ENCODE measurements around the gene BBS9. TPM values are rescaled to one million over a fixed set of nuclear protein-coding genes. Genes with fewer than 3 reads are reported as not detected.

BBS9 gene
- total RNA-seq, 6 experiments from 2014 or later: 3.0 to 8.0 (median 6.6) TPM

DNA sequence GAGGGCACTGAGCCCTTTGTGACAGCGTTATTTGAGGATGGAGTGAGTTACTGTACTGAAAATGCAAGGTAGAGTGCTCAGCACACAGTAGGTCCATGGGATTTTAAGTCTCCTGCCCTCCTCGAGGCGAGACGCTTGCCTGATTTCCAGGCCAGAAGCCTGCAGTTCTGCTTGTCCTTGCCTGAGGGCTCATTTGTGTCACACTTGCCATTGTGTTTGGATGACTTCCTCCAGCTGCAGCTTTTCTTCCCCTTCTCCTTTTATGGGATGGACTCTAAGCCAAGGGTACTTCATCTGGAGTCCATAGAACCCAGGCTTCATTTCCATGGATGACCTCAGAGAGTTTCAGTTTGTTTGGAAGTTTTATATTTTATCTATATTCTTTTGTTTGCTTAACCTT lies 471.7 kb downstream of the BBS9 start:
- 100% methylated on average over 1 of the region's 4 CpGs for WGBS (ENCODE audit: insufficient coverage, low coverage, low lambda C conversion rate, missing lambda C conversion rate)
- H3K9me3 ChIP-seq: no peaks in the 10 kb centered on the region
- no peaks in the 10 kb centered on the region for H3K36me3 ChIP-seq
- H3K4me1 ChIP-seq: no peaks in the 10 kb centered on the region
- no peak overlapping the region for H3K4me3 ChIP-seq
- ATAC-seq (no peak), DNase-seq (no peak)
- TF ChIP-seq, protein P1, sequence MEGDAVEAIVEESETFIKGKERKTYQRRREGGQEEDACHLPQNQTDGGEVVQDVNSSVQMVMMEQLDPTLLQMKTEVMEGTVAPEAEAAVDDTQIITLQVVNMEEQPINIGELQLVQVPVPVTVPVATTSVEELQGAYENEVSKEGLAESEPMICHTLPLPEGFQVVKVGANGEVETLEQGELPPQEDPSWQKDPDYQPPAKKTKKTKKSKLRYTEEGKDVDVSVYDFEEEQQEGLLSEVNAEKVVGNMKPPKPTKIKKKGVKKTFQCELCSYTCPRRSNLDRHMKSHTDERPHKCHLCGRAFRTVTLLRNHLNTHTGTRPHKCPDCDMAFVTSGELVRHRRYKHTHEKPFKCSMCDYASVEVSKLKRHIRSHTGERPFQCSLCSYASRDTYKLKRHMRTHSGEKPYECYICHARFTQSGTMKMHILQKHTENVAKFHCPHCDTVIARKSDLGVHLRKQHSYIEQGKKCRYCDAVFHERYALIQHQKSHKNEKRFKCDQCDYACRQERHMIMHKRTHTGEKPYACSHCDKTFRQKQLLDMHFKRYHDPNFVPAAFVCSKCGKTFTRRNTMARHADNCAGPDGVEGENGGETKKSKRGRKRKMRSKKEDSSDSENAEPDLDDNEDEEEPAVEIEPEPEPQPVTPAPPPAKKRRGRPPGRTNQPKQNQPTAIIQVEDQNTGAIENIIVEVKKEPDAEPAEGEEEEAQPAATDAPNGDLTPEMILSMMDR (IDR thresholded peaks at IDR 0.05): no peak
- TF ChIP-seq POLR2A (IDR thresholded peaks at IDR 0.05): no peak
- H3K27me3 ChIP-seq: no peaks in the 10 kb centered on the region
- intact Hi-C loops (cut with DNase I): no loop called here
- no peak overlapping the region for H3K27ac ChIP-seq

DNA sequence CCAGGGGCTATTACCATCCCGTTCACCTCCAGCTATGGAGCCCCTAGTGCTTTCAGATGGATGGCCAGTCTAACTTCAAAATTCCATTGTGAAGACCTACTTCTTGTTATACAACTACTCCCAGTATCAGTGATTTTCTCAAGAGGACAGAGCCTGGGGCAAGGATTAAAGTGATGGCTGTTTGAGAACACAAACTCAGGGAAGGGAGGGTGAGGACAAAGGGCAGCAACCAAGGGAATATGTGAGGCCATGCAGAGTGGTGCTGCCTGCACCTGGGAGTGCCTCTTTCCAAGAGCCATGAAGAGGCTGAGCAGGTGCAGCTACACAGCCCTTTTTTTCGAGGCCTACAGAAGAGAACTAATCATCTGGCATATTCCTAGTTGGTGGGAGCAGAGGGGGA lies 472.5 kb downstream of the BBS9 start:
- DNase-seq (no peak), ATAC-seq (no peak)
- H3K27ac ChIP-seq: no peak overlapping the region
- TF ChIP-seq, protein P1 (IDR thresholded peaks at IDR 0.05): no peak
- no peak for TF ChIP-seq POLR2A (IDR thresholded peaks at IDR 0.05)
- no peak overlapping the region for H3K4me3 ChIP-seq
- no peaks in the 10 kb centered on the region for H3K9me3 ChIP-seq
- WGBS (ENCODE audit: insufficient coverage, low coverage, low lambda C conversion rate, missing lambda C conversion rate): no CpG with 5 or more reads among the region's 2 CpGs
- H3K4me1 ChIP-seq: no peaks in the 10 kb centered on the region
- intact Hi-C loops (cut with DNase I): no loop called here
- H3K36me3 ChIP-seq: no peaks in the 10 kb centered on the region
- H3K27me3 ChIP-seq: no peaks in the 10 kb centered on the region

DNA sequence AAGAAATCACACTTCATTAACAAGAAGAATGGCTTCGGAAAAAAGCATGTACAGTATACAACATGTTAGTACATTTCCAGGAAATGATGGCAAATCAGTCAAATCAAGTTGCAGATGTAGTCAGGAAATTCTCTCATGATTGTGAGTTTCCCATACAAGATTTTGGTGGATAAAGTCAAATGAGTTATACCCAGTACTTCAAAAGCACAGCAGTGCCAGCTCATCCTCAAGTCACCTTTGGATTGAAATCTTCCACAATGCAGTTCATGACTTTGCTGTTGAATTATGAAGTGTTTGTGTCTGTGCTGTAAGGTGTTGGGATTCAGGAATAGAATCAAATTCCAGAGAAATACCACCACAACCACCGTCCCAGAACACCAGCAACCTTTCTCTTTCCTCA lies 474.7 kb downstream of the BBS9 start:
- intact Hi-C loops (cut with DNase I): no loop called here
- H3K36me3 ChIP-seq: no peaks in the 10 kb centered on the region
- H3K4me3 ChIP-seq: no peak overlapping the region
- no peak for DNase-seq
- H3K4me1 ChIP-seq: no peaks in the 10 kb centered on the region
- 61% methylated on average over 2 of the region's 2 CpGs for WGBS (ENCODE audit: insufficient coverage, low coverage, low lambda C conversion rate, missing lambda C conversion rate)
- no peak for ATAC-seq
- no peaks in the 10 kb centered on the region for H3K27me3 ChIP-seq
- H3K27ac ChIP-seq: no peak overlapping the region
- TF ChIP-seq, protein P1 (IDR thresholded peaks at IDR 0.05): no peak
- no peak for TF ChIP-seq POLR2A (IDR thresholded peaks at IDR 0.05)
- no peaks in the 10 kb centered on the region for H3K9me3 ChIP-seq

DNA sequence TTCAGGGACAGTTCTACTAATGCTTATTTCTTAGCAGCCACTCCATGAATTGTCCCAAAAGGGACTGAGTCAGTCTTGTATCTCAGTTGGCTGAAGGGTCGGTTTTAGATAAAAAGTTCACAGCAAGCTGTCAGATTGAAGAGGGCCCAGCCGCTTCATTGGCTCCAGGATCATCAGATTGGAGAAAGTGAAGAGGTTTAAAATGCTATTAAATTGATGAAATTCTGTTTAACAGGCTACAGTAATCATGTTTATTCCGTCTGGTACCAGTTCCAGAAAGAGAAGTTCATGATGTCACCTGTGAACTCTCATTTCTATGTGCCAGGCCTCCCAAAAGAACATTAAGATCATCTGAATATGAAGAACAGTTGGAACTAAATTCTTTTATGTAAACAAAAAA lies 481.6 kb downstream of the BBS9 start:
- no peak overlapping the region for H3K4me3 ChIP-seq
- no peaks in the 10 kb centered on the region for H3K4me1 ChIP-seq
- H3K9me3 ChIP-seq: no peaks in the 10 kb centered on the region
- H3K27ac ChIP-seq: no peak overlapping the region
- no peak for ATAC-seq
- TF ChIP-seq, protein P1 (IDR thresholded peaks at IDR 0.05): no peak
- no peak for TF ChIP-seq POLR2A (IDR thresholded peaks at IDR 0.05)
- intact Hi-C loops (cut with DNase I): no loop called here
- DNase-seq: no peak
- H3K36me3 ChIP-seq: no peaks in the 10 kb centered on the region
- no peaks in the 10 kb centered on the region for H3K27me3 ChIP-seq
- 74% methylated on average over 3 of the region's 3 CpGs for WGBS (ENCODE audit: insufficient coverage, low coverage, low lambda C conversion rate, missing lambda C conversion rate)

DNA sequence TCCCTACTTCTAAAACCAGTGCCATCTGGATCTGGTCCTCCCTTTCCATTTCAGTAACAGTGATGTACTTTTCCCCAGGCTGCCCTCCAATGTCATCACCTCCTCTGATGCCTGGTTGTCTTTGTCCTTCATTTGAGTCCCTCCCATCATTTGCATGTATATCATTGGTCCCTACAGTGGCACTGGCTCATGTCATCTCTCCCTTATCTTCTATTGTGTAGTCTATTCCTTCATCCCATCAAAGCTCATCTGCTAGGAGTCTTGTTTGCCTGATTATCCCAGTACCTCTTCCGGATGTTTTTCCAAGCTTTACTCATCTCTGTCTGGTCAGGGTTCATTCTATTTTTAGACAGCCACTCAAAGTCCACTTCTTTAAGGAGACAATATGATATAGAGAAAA lies 483.1 kb downstream of the BBS9 start:
- no peak for ATAC-seq
- TF ChIP-seq POLR2A (IDR thresholded peaks at IDR 0.05): no peak
- TF ChIP-seq, protein P1 (IDR thresholded peaks at IDR 0.05): no peak
- Histone ChIP-seq H3K4me3 (no peak overlapping the region), H3K27me3 (no peaks in the 10 kb centered on the region), H3K9me3 (no peaks in the 10 kb centered on the region), H3K36me3 (no peaks in the 10 kb centered on the region), H3K27ac (no peak overlapping the region), H3K4me1 (no peaks in the 10 kb centered on the region)
- intact Hi-C loops (cut with DNase I): no loop called here
- 46% methylated on average over 1 of the region's 1 CpG for WGBS (ENCODE audit: insufficient coverage, low coverage, low lambda C conversion rate, missing lambda C conversion rate)
- DNase-seq: no peak

Data from right lobe of liver (tissue), 6 donors.